HG02759 (cell line): ENCODE results near the gene DZIP3.
"Not testable (repeated sequence)": the region's sequence is repeated elsewhere in the genome, so short reads cannot be mapped to it uniquely, and the experiment has no call there.

Experiments
- ATAC-seq: cut with Tn5 transposase; IDR thresholded peaks from one replicate; pipeline ENCODE4 v1.9.1; 2021; ENCODE audit warnings: mild to moderate bottlenecking, moderate library complexity; ENCODE audit not compliant: unreplicated experiment

DZIP3 gene

DNA sequence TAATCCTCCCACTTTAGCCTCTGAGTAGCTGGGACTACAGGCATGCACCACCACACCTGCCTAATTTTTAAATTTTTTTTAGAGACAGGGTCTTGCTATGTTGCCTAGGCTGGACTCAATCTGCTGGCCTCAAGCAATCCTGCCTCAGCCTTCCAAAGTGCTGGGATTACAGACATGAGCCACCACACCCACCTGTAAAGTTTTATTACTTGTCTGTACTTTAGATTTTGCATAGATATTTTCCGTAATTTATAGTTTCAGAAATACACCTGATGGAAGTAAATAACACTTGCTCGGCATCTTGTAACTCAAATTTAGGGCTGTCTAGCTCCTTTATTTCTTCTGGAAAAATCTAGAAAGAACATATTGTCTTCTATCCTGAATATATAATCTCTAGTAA is 5.8 kb downstream of the DZIP3 start:
- no peak for ATAC-seq

DNA sequence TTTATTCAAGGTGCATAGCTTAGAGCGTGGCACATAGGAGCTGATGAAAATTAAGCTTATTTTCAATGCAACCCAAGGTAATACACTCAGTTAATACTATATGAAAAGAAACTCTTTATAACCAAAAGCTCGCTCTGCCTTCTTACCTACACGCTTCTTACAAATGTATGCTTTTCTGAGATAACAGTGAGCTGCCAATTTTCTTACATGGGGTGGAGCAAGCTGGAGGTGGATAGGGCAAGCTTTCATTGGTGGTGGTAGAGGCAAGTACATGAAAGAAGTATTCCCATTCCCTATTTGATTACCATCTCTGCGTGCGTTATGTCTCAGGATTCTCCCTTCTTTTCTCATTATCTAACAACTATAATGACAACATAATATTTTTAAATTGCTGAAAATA is 8.9 kb downstream of the DZIP3 start:
- no peak for ATAC-seq

DNA sequence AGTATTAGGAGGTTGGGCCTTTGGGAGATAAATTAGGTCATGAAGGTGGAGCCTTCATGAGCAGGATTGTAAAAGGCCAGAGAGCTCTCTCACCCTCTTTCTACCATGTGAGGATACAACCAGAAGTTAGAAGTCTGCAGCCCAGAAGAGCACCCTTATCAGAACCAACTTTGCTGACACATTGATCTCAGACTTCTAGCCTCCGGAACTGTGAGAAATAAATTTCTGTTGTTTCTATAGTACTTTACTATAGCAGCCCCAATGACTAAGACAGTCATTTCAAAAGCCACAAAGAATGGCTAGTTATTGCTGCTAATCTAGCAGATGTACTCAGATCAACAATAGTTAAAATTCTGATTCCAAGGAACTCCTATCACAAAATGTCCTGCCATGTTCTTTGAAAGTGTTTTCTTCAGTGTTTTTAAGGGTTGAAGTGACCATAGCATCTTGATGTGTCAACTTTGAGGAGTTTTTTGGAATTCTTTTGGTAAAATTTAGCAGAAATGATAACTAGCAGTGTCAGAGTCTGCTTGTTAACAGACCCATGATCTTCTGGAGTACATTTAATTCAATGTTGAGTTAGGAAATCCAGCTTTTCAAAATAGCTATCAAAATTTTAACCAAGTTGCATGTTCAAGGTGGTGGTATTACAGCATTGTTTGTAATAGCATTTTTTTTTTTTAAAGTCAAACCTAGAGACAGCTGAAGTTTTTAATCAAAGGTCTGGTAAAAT is 10.3 kb downstream of the DZIP3 start:
- no peak for ATAC-seq

DNA sequence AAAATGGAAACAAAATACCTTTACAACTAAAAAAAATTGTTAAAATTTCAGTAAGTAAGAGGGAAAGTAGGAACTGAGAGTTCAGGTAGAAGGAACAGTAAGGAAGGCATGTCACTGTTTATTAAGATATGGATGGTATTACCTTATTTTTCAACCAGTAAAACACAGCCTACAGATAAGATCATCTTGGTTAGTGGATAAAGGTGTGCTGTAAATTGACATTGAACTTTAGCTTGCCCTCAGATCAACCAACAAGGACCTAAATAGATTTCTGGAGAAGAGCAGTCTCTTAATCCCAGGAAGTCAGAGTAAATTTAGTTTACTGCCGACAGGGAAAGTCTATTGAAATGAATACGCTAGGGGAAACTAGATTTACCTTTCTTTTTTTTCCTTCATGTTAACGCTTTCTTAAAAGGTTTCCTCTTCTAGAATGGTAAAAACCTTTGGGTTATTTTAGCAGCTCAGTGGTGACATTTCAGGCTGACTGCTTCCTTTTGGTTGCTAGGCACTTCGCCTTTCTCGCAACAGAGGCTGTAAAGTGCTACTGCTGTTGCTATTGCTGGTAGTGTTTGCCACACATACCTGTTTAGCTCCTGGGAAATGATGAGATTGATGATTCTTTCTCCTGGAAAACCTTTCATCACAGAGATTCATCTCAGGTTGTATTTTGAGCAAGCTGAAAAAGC is 12.9 kb downstream of the DZIP3 start:
- ATAC-seq: peak; percentile 82

DNA sequence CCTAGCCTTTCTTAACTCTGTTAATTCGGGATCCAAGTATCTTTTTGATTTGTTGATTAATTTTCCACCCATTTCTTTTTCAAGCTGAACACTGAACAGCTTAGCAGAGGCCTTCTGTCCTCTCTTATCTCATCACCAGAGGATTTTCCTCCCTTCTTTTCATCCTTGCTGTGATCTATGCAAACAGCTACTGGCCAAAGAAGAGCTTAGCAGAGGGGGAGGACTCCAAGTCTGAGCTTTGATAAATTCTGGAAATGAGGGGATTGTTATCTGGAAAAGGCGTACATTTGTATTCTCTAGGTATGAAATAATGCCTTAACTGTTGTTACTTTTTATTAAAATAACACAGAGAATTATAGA is 13.4 kb downstream of the DZIP3 start:
- peak; percentile 9 for ATAC-seq

DNA sequence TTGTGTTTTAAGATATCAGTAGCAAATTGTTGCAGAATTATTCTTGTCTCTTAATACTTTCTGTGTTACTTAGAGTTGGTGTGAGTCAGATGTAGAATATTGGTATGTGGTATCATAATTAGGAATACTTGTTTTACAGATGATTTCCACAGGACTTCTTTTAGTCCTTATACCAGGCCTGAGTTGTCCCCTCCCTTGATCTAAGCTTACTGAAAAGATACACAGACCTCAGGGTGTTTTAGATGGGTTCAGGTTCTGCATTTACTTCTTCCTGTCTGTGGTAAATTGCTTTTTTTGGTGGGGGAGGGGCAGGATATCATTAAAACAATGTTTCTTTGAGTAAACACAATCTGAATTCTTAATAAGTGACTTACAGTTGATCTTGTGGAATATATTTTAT is 14.2 kb downstream of the DZIP3 start:
- ATAC-seq: no peak

DNA sequence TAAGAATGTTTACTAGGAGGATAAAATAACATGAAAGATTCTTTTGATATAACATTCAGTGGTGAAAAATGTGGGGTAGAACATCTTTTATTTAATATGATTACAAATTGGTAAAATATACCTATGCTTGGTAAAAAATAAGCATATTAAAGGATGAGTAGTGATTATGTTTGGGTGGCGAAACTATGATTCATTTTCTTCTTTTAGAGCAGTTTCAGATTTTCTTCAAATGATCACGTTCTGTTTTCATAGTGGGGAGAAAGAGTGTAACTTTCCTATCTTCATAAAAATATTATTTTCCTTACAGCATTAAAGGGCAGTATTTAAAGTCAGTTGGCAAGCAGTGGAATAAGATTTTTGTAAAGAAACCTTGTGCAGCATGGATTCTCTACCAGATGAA is 15.5 kb downstream of the DZIP3 start:
- ATAC-seq: no peak

DNA sequence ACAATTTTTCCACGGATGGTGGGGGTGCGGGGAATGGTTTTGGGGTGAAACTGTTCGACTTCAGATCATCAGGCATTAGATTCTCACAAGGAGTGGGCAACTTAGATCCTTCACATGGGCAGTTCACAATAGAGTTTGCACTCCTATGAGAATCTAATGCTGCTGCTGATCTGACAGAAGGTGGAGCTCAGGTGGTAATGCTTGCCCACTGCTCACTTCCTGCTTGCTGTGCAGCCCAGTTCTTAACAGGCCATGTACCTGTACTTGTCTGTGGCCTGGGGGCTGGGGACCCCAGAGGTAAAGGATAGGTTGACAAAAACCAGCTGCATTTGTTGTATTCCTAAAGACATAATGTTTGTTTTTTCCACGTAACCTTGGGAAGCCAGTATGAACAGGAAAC is 16.0 kb downstream of the DZIP3 start:
- no peak for ATAC-seq

DNA sequence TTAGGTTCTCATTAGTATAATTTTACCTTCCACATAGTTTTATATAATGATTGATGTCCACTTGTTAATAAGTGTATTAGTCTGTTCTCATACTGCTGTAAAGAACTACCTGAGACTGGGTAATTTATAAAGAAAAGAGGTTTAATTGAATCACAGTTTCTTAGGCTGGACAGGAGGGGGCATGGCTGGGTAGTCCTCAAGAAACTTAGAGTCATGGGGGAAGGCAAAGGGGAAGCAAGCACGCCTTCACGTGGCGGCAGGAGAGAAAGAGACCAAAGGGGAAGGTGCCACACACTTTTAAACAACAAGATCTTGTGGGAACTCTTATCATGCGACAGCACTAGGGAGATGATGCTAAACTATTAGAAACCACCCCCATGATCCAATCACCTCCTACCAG is 19.2 kb downstream of the DZIP3 start:
- no peak for ATAC-seq

DNA sequence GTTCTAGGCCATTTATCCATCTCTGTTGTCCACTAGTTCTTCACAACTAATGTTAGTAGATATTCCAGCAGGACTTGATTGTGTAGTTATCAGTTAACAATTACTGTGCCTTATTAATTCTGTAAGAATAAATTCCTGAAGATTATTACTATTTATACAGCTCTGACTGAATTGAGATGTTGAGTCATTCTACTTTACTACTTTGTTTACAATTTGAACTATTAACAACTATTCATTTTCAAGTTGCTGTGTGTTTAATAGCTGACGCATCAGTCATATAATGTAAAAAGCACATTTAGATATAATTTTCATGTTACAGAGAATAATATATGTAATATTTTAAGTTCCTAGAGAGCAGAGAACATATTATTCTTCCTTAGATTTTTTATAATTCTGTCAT is 21.1 kb downstream of the DZIP3 start:
- ATAC-seq: no peak

DNA sequence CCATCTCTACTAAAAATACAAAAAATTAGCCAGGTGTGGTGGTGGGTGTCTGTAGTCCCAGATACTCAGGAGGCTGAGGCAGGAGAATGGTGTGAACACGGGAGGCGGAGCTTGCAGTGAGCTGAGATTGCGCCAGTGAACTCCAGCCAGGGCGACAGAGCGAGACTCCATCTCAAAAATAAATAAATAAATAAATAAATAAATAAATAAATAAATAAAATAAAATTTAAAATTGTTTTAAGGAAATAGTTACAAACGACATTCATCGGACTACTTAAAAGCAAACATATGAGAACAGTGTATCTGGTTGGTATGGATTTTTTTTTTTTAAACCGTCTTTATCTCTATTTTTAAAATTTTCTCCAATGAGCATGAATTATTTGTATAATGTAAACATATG is 26.6 kb downstream of the DZIP3 start:
- ATAC-seq: not testable (repeated sequence)

DNA sequence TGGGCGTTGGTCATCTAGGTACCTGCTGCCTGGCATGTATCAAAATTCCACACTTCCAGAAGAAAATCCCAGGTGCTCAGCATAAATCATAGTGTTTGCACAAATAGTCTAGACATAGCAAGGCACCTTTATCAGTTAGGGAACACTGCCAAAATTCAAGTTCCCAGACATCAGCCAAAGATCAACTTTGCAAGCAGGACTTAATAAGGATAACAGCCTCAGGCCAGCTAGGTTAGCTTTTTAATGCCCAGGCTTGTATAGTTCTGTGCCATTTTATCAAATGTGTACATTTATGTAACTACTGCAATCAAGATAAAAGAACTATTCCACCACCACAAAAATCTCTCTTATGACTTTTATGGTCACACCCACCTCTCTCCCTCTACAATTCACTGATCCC is 30.7 kb downstream of the DZIP3 start:
- ATAC-seq: no peak

DNA sequence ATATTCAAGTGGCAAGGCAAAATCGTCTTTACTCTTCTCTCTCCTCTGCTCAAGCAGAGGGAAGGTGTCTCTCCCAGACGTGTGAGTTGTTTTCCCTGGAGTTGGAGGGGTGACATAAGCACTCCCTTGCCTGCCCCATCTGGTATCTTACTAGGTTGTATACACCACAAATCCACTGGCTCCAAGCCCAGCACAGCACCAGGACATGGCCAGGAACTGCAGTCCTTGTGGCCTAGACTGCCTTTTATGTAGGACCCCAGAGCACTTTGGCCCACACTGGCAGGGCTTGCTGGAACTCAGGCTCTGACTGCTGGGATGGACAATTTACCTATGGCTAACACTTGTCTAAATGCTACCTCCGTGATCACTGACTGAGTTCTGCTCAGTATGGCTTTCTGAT is 34.0 kb downstream of the DZIP3 start:
- ATAC-seq: no peak

DNA sequence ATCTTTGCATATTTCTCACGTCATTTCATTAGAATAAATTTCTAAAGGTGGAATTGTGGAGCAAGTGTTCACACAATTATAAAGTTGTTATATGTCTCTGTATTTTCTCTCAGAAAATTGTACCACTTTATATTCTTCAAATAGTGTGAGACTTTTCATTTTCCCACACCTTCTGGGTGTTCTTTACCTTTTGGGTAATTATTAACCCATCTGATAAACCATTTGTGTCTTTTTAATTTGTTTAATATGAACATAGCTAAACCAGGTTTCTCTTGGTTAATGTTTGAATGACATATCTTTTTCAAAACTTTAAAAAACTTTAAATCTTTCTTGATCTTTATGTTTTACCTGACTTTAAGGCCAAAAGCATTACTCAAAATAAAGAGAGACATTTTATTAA is 40.5 kb downstream of the DZIP3 start:
- ATAC-seq: no peak

DNA sequence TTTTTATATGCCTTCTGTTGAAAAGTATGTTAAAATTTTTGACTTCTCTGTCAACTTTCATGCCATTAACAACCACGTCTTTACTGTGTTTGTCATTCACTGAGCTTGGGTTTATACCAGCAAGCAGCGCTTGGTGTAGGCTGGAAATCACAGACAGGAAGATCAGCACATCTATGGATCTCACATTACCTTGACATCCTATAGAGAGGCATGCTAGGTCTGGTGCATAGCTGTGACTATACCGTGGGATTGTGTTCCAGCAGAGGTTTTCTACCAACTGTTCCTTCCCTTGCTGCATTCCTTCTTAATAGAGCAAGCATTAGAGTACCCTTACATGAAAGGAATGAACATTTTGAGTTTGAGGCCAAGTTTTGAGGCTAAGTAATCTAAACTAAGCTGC is 53.0 kb downstream of the DZIP3 start:
- ATAC-seq: no peak

DNA sequence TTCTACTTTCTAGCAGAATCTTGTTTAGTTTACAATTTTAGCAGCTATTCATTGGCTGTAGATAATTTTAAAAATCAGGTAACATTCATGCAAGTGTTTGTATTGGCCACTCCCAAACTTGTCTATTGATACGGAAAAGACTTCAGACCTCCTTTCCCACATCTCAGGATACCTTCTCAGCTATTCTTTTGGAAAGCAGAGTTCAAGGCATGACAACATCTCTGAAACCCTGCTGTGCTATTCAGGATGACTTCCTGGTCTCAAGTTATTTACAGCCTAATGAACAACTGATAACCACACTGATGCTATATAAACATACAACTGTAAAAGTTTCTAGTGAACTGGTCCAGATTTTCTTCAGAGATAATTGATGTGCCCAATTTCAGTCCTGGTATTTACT is 55.8 kb downstream of the DZIP3 start:
- ATAC-seq: no peak

DNA sequence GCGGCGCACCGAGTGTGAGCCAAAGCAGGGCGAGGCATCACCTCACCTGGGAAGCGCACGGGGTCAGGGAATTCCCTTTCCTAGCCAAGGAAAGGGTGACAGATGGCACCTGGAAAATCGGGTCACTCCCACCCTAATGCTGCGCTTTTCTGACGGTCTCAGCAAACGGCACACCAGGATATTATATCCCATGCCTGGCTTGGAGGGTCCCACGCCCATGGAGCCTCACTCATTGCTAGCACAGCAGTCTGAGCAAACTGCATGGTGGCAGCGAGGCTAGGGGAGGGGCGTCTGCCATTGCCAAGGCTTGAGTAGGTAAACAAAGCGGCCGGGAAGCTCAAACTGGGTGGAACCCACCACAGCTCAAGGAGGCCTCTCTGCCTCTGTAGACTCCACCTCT is 66.1 kb downstream of the DZIP3 start:
- not testable (repeated sequence) for ATAC-seq

DNA sequence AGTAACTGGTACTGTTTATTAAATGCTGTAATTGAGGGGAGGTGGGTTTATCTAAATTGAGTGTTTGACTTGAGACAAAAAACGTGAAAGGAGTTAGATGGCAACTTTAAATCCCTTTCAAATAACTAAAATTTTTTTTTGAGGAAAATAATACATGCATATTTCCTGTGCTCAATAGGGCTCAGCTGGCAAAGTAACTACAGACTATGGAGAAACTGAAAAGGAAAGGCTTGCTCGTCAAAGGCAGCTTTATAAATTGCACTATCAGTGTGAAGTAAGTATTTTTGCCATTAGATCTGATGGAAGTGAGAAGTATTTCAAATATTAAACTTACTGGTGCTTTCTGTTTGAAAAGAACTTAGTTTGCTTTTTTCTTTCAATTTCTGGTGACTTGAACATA is 72.2 kb downstream of the DZIP3 start:
- ATAC-seq: no peak

DNA sequence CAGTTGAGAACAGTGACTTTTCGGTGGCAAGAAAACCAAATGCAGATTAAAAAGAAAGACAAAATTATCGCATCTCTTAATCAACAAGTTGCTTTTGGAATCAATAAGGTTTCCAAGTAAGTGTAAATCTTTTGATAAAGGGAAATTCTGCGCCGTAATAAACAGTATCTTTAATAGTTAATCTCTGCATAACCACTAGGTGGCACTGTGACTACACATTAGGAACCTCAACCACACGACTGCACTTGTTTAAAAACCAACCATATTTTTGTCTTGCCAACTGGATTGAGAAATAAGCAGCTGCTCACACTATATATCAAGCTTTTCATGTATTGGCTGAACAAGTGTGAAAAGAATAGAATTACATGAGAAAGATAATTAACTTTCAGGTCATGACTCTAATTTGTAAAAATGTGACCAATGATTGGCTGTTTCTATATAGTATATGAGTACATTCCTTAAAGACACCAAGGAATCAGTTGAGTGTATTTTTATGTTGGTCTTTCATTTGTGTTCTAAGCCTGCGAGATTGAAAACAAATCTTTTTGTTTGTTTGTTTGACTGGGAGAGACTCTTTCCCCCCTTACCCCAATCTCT is 72.7 kb downstream of the DZIP3 start:
- ATAC-seq: peak; percentile 88

DNA sequence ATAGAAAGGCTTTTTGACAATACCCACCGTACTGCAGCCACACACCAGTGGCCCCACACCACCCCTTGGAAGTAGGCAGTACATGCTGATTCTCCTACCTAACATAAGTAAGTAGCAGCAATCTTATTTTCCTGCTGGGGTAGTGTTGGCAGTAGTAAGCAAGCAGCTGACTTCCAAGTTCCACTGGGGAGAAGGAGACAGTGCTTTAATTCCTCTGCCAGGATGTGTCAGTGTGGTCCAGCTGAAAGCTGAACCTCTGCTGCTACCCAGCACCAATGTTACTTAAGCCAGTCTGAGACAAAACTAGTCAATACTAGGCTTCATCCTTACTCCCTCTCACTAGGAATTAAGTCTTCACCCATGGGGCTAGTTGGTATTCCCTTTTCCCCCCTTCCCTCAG is 74.7 kb downstream of the DZIP3 start:
- no peak for ATAC-seq

DNA sequence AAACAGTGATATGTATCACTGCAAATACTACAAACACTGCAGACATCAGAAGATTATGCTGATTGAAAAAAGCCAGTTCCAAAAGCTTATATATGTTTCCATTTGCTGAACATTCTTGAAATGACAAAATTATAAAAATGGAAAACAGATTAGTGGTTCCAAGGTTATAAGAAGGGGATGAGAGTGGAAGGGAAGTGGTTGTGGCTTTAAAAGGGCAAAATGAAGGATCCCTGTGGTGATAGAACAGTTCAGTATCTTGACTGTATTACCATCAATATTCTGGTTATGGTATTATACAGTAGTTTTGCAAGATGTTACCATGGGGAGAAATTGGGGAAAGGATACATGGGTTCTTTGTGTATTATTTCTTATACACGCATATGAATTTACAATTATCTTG is 77.8 kb downstream of the DZIP3 start:
- ATAC-seq: no peak

DNA sequence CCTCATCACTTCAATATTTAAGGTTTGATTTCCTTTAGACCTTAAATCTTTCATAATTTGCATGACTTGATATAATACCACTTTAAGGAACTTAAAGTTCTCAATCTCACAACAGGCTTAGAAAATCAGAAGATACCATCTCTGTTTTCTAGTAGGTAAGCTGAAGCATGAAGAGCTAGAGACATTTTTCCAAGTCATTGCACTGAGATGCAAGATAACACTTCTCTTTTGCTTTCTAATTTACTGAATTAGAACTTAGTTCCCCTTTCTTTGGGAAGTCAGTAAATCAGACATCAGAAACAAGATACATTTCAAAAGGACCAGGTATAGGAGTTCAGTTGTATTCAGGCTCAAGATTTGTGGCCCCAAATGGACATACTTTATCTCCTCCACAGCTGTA is 79.7 kb downstream of the DZIP3 start:
- no peak for ATAC-seq

DNA sequence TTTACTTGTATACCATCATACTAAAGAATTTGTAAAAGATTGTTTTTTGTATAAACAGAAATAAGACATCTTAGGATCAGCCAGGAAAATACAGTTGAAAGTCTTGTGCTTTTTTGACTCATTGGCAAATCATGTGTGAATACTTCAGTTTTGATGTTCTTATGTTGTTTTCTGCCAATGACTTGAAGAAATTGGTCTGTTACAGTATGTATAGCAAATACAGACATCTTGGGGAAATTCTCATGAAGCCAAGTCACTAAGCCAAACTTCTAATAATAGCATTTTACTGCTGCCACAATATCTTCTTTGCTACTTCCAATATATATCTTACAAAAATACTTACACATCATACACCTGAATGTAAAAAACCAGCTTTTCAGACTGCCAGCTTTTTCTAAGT is 83.2 kb downstream of the DZIP3 start:
- ATAC-seq: no peak
